Measurements from ENCODE around the gene LRP1-AS.

The LRP1-AS gene

GRCh38 chr12:57146961-57147944 is at the start of gene LRP1-AS:
LRP1-AS (minus strand) TSS chr12:57147619.
- no peak for FAIRE-seq

GRCh38 chr12:57196956-57197355 is 49.5 kb upstream of the LRP1-AS start:
- FAIRE-seq: no peak

- no peak for FAIRE-seq
Measured at GRCh38 chr12:57196439-57196838, 49.0 kb upstream of the LRP1-AS start.

- no peak for FAIRE-seq
Measured at GRCh38 chr12:57195611-57196371, 48.4 kb upstream of the LRP1-AS start.

GRCh38 chr12:57195186-57195585 is 47.8 kb upstream of the LRP1-AS start:
- FAIRE-seq: no peak

- no peak for FAIRE-seq
Measured at GRCh38 chr12:57194253-57194652, 46.8 kb upstream of the LRP1-AS start.

- no peak for FAIRE-seq
Measured at GRCh38 chr12:57193706-57194245, 46.4 kb upstream of the LRP1-AS start.

- no peak for FAIRE-seq
Measured at GRCh38 chr12:57192920-57193319, 45.5 kb upstream of the LRP1-AS start.

GRCh38 chr12:57191410-57191809 is 44.0 kb upstream of the LRP1-AS start:
- no peak for FAIRE-seq

GRCh38 chr12:57190821-57191220 is 43.4 kb upstream of the LRP1-AS start:
- no peak for FAIRE-seq

- FAIRE-seq: no peak
Measured at GRCh38 chr12:57190037-57190436, 42.6 kb upstream of the LRP1-AS start.

- no peak for FAIRE-seq
Measured at GRCh38 chr12:57188090-57188425, 40.6 kb upstream of the LRP1-AS start.

- FAIRE-seq: no peak
Measured at GRCh38 chr12:57187222-57188089, 40.0 kb upstream of the LRP1-AS start.

GRCh38 chr12:57185906-57186508 is 38.6 kb upstream of the LRP1-AS start:
- no peak for FAIRE-seq

- no peak for FAIRE-seq
Measured at GRCh38 chr12:57185403-57185802, 38.0 kb upstream of the LRP1-AS start.

- FAIRE-seq: no peak
Measured at GRCh38 chr12:57183939-57184725, 36.7 kb upstream of the LRP1-AS start.

GRCh38 chr12:57182918-57183575 is 35.6 kb upstream of the LRP1-AS start:
- FAIRE-seq: no peak

GRCh38 chr12:57181561-57182155 is 34.2 kb upstream of the LRP1-AS start:
- no peak for FAIRE-seq

GRCh38 chr12:57181072-57181471 is 33.7 kb upstream of the LRP1-AS start:
- no peak for FAIRE-seq

- FAIRE-seq: no peak
Measured at GRCh38 chr12:57180321-57180989, 33.0 kb upstream of the LRP1-AS start.

All from A204.1 (cell line).